PC-9 (cell line): ENCODE measurements around the gene STK39.

Source experiments
- EZH2 ChIP-seq: fragments of 200-600 bp; sonication (generic); IDR thresholded peaks from 2 replicates; pipeline ENCODE4 v1.8.0; 2017; ENCODE audit warnings: antibody characterized with exemption, low read depth
- TF ChIP-seq, protein P1 (sequence below): fragments of 200-600 bp; sonication (generic); conservative IDR thresholded peaks from 2 replicates; pipeline ENCODE4 v1.6.1; 2017; ENCODE audit warnings: mixed run types, antibody characterized with exemption, mild to moderate bottlenecking, moderate library complexity

- TF ChIP-seq, protein P1, sequence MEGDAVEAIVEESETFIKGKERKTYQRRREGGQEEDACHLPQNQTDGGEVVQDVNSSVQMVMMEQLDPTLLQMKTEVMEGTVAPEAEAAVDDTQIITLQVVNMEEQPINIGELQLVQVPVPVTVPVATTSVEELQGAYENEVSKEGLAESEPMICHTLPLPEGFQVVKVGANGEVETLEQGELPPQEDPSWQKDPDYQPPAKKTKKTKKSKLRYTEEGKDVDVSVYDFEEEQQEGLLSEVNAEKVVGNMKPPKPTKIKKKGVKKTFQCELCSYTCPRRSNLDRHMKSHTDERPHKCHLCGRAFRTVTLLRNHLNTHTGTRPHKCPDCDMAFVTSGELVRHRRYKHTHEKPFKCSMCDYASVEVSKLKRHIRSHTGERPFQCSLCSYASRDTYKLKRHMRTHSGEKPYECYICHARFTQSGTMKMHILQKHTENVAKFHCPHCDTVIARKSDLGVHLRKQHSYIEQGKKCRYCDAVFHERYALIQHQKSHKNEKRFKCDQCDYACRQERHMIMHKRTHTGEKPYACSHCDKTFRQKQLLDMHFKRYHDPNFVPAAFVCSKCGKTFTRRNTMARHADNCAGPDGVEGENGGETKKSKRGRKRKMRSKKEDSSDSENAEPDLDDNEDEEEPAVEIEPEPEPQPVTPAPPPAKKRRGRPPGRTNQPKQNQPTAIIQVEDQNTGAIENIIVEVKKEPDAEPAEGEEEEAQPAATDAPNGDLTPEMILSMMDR, result no peak
- no peak for TF ChIP-seq EZH2
Measured at GRCh38 chr2:168147830-168148794, 99.3 kb downstream of the STK39 start.
